NAMALWA (cell line): ENCODE results near the gene PDXK.

ENCODE experiments used
- DNase-seq: peaks from one replicate; pipeline ENCODE4 v3.0.0-alpha.2; 2015; ENCODE audit warnings: low spot score

The PDXK gene

DNA sequence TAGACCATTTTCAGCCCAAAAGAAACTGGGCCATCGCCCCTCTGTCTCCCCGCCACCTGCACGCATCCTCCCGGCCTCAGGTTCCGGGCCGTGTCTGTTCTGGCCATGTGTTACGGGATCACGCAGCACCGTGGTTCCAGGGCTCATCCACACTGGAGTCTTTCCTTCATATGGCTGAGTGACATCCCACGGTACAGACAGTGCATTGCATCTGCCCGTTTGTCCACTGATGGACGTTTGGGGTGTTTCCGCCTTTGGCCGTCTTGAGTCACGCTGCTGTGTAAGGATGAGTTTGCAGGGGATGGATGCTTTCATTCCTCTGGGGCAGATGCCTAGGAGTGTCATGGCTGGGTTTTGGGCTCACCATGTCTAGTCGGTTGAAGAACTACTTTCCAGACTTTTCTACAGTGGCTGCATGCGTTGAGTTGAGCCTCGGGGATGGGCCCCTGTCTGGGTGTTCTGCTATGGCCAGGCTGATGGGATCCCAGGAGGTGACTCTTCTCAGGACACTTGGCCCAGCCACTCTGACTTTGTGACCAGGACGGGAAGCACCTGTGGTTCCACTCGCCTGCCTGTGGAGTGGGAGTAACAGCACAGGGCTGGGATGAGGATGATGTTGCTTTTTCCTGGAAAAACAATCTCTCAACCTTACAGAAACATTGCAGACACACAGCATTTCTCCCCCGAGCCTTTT is 87.2 kb downstream of the PDXK start:
- DNase-seq, result no peak

DNA sequence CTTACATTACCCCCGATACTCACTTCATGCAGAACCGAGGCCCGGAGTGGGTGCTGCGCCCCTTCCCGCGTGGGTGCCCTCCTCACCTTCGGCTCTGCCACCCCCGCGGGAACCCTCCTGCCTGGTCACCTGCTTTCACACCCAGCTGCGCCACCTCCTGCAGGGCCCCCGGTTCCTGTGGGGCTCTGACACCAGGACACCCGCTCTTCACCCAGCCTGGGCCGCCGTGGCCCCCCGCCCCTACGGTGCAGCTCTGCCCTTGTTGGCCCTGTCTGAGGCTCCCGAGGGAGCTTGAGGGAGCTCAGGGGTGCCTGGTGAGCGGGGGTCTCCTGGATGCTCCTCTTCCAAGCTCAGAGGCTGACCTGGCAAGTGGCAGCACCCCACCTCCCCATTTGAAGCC is 89.4 kb downstream of the PDXK start:
- no peak for DNase-seq

DNA sequence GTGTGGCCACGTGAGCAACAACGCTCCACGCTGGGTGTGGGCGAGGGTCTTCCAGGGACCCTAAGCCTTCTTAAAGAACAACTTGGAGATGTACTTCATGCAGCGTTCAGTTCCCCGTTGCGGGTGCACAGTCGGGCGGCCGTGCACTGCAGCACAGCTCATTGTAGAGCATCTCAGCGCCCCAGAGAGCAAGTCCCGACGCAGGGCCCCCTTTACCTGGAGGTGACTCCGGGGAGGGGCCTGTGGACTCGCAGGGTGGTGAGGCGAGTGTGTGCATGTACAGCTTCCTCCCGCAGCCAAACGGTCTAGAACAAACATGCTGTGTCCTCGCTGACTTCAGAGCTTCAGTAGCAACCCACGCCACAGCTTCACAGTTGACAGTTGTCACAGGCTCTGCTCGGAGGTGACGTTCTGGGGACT is 89.9 kb downstream of the PDXK start:
- no peak for DNase-seq

DNA sequence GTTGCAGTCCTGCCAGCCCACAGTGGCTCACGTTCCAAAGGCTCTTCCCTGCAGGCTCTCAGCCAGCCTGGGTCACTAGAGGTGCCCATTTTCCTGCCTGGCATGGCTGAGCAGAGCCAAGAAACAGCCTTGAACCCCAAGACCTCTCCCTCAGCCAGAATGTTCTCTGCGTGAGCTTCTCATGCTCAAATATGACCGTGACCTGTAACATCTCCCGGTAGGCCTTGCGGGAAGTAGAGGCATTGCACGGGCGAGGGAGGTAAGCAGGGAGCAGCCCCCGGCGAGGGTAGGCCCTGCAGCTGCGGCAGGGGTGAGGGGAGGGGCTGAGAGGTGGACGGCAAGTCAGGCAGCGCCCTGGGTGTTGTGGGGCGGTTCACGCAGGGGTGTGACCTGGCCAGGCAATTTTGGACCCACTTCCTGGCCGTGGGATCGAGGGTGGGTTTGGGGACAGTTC is 90.4 kb downstream of the PDXK start:
- no peak for DNase-seq

DNA sequence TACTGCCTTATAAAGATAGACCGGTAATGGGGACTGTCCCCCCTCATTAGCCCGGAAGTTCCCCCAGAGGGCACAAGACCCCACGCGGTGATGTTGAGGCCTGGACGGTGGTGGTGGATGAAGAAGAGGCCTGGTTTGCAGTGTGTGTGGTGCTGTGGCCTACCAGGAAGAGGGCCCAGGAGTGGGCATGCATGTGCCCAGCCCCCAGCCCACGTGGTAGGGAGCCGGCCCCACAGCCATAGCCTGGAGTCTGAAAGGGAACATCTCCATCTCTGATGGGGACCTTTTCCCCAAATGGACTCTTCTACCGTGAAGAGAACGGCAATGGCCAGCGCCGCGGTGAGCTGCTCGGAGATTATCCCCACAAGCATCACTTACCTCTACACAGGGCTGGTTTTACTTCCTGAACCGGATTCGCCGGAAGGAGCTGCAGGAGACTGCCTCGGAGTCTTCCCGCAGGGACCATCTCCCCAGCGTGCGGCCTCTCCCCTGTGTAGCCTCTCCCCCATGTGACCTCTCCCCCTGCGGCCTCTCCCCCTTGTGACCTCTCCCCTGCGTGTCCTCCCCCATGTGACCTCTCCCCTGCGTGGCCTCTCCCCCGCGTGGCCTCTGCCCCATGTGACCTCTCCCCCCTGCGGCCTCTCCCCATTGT is 91.0 kb downstream of the PDXK start:
- no peak for DNase-seq

DNA sequence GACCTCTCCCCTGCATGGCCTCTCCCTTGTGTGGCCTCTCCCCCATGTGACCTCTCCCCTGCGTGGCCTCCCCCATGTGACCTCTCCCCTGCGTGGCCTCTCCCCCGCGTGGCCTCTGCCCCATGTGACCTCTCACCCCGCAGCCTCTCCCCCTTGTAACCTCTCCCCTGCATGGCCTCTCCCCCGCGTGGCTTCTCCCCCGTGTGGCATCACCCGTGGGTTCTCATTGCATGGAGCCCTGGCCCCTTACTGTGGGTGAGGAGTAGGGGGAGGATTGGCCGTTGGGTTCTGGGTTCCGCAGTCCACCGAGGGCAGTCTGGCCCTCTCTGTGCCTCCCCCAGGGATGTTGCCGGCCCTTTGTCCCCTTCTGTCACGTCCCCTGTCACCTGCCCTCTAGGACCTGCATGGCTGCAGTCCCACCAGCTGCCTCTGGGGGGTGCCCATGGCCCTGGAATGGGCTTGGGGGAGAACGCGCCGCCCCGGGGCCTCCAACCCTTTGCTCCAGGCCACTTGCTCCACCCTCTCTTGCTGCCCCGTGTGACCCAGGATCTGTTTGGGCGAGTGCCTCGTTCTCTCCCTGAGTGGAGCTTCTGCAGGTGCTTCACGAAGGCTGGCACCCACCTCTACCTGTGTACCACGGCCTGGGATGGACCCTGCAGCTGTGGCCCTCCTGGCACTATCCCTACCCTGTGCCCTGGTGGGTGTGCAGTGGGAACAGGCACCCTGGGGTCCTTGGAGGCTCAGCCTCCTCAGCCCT is 91.8 kb downstream of the PDXK start:
- DNase-seq, result peak; percentile 89

DNA sequence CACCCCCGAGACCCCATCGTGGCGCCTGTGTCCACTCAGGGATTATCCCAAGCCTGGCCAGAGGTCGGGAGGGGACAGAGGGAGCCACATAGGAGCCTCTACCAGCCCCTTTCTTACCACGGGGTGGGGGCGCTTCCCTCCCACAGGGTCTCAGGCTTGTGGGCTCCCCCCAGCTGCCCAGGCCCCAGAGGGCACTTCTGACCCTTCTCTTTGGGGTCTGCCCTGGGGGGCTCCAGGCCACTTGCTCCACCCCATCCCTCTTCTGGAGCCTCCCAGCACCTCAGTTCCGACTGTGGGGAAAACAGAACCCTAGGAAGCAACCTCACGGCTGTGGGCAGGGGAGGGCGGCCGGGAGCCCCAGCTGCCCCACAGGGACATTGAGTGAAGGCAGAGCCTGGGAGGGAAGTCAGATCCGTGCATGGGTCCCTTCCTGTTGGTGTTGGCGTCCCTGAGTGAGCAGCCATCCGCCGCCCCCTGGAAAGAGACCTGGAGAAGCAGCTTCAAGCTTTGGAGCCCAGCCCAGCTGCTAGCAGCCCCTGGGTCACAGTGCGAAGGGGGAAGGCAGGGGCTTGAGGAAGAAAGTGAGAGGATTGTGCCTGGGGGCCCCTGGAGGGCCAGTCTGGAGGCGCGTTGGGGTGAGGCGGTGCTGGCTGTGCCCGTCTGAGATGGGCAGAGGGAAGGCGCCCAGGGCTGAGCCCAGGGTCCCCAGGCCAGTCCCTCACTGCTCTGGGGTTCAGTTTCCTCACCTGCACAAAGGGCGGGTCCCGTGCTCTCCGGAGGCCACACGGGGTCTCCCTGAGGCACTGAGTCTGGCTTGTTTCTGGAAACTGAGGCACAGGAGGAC is 92.6 kb downstream of the PDXK start:
- DNase-seq, result no peak
